Measurements from ENCODE around the gene GNPNAT1. TPM values are rescaled to one million over a fixed set of nuclear protein-coding genes. Genes with fewer than 3 reads are reported as not detected.
A peak's percentile ranks its signal among the peaks of the same experiment; 100 is the strongest.
"Not testable (repeated sequence)": the region's sequence is repeated elsewhere in the genome, so short reads cannot be mapped to it uniquely, and the experiment has no call there.

The GNPNAT1 gene
- total RNA-seq, 6 experiments from 2014 or later, result 43.1 to 53.6 (median 47.2) TPM

GRCh38 chr14:52730709-52731111, 60.7 kb downstream of the GNPNAT1 start:
- H3K9me3 Mint-ChIP-seq, result no peaks in the 10 kb centered on the region
- H3K4me1 Mint-ChIP-seq (ENCODE audit: low read depth), result peaks cover 31% of the 10 kb centered on the region
- DNase-seq, result peak; percentile 11
- H3K36me3 Mint-ChIP-seq (ENCODE audit: low read depth), result peaks cover 28% of the 10 kb centered on the region
- peak overlapping the region; percentile 90 for H3K27ac Mint-ChIP-seq
- TF ChIP-seq CTCF (IDR thresholded peaks at IDR 0.05), result no peak
- no peaks in the 10 kb centered on the region; the same call in 1 of the 2 replicates for H3K27me3 Mint-ChIP-seq (ENCODE audit: insufficient read depth)
- H3K4me3 Mint-ChIP-seq, result peak overlapping the region; percentile 98

GRCh38 chr14:52729925-52730708, 61.3 kb downstream of the GNPNAT1 start, which contains the start of gene STYX:
Gene STYX (plus strand): TSS chr14:52730166. CDS start chr14:52730475, 309 bp downstream.
- H3K27me3 Mint-ChIP-seq (ENCODE audit: insufficient read depth), result no peaks in the 10 kb centered on the region; the same call in 1 of the 2 replicates
- H3K4me3 Mint-ChIP-seq, result peak within 1 kb of the TSS; percentile 98
- DNase-seq, result peak; percentile 95
- peak within 1 kb of the TSS; percentile 90 for H3K27ac Mint-ChIP-seq
- H3K4me1 Mint-ChIP-seq (ENCODE audit: low read depth), result peaks cover 25% of the 10 kb centered on the region
- peaks cover 29% of the 10 kb centered on the region for H3K36me3 Mint-ChIP-seq (ENCODE audit: low read depth)
- peak; percentile 61 for TF ChIP-seq CTCF (IDR thresholded peaks at IDR 0.05)
- no peaks in the 10 kb centered on the region for H3K9me3 Mint-ChIP-seq

GRCh38 chr14:52729585-52729924, 61.9 kb downstream of the GNPNAT1 start:
- Mint-ChIP-seq H3K9me3 (no peaks in the 10 kb centered on the region), H3K27ac (peak overlapping the region; percentile 69), H3K4me3 (peak overlapping the region; percentile 98), H3K4me1 (ENCODE audit: low read depth) (peaks cover 24% of the 10 kb centered on the region), H3K36me3 (ENCODE audit: low read depth) (peaks cover 29% of the 10 kb centered on the region), H3K27me3 (ENCODE audit: insufficient read depth) (no peaks in the 10 kb centered on the region; the same call in 1 of the 2 replicates)
- DNase-seq, result no peak
- TF ChIP-seq CTCF (IDR thresholded peaks at IDR 0.05), result no peak

- Mint-ChIP-seq H3K36me3 (ENCODE audit: low read depth) (peaks cover 24% of the 10 kb centered on the region), H3K4me1 (ENCODE audit: low read depth) (peaks cover 24% of the 10 kb centered on the region), H3K4me3 (peak overlapping the region; percentile 26; the same call in 1 of the 2 replicates)
- H3K27me3 Mint-ChIP-seq (ENCODE audit: insufficient read depth); H3K9me3 Mint-ChIP-seq; H3K27ac Mint-ChIP-seq; DNase-seq: not testable (repeated sequence)
These were observed 62.4 kb downstream of the GNPNAT1 start for GRCh38 chr14:52729035-52729434.

GRCh38 chr14:52727509-52727908, 63.9 kb downstream of the GNPNAT1 start:
- not testable (repeated sequence) for H3K27me3 Mint-ChIP-seq (ENCODE audit: insufficient read depth); DNase-seq; H3K4me3 Mint-ChIP-seq; H3K9me3 Mint-ChIP-seq; H3K27ac Mint-ChIP-seq
- Mint-ChIP-seq H3K4me1 (ENCODE audit: low read depth) (peaks cover 17% of the 10 kb centered on the region), H3K36me3 (ENCODE audit: low read depth) (peaks cover 12% of the 10 kb centered on the region)

Other genes starting within 250 kb of the GNPNAT1 start
- gene TXNDC16, start 239.1 kb downstream of the GNPNAT1 start, total RNA-seq (2021; fragmentation: NEBNext Ultra II Directional; extraction: Animal tissue kit (Norgen Biotek cat#: 25700)), result 1 to 10 TPM; 1.5 to 2.2 (median 1.8) TPM
- gene GPR137C, start 238.8 kb downstream of the GNPNAT1 start, total RNA-seq (2021; fragmentation: NEBNext Ultra II Directional; extraction: Animal tissue kit (Norgen Biotek cat#: 25700)), result 1 to 10 TPM in 2 of 6 experiments, under 1 TPM in 4; 0.73 to 1.1 (median 0.82) TPM
- 10 to 100 TPM; 55.6 to 64.8 (median 59.6) TPM for gene ERO1A, start 96.0 kb downstream of the GNPNAT1 start, total RNA-seq (2021; fragmentation: NEBNext Ultra II Directional; extraction: Animal tissue kit (Norgen Biotek cat#: 25700))
- 100 to 1,000 TPM in 3 of 6 experiments, 10 to 100 TPM in 3; 78.9 to 110 (median 95.3) TPM for gene PSMC6, start 84.4 kb downstream of the GNPNAT1 start, total RNA-seq (2021; fragmentation: NEBNext Ultra II Directional; extraction: Animal tissue kit (Norgen Biotek cat#: 25700))
- gene STYX, start 61.4 kb downstream of the GNPNAT1 start, total RNA-seq (2021; fragmentation: NEBNext Ultra II Directional; extraction: Animal tissue kit (Norgen Biotek cat#: 25700)), result 10 to 100 TPM; 19.3 to 24.7 (median 22.8) TPM
- 100 to 1,000 TPM; 109 to 152 (median 127) TPM for gene FERMT2, start 159.4 kb upstream of the GNPNAT1 start, total RNA-seq (2021; fragmentation: NEBNext Ultra II Directional; extraction: Animal tissue kit (Norgen Biotek cat#: 25700))

Measured in HFFc6 (cell line).